Lung (tissue), 12 donors: ENCODE measurements around the gene CSNK1G2. TPM values are rescaled to one million over a fixed set of nuclear protein-coding genes. Genes with fewer than 3 reads are reported as not detected.

Experiments
- ATAC-seq: fragments of 200-7000 bp; cut with Tn5 transposase; one replicate; pipeline ENCODE4 v1.9.1; 2020; ENCODE audit warnings: moderate number of reproducible peaks; ENCODE audit not compliant: insufficient read depth, low FRiP score
- DNase-seq, 3 donors: peaks; one replicate each; pipeline ENCODE4 v3.0.0-alpha.2; 2013 to 2017
- H3K27ac ChIP-seq, 2 donors: one replicate each; pipeline ENCODE4 v1.5.1; 2013; ENCODE audit warnings: mild to moderate bottlenecking in 2 of 2, moderate library complexity in 2 of 2, control low read depth in 1 of 2, inconsistent platforms in 1 of 2, low read depth in 1 of 2, low read length in 1 of 2
- H3K27me3 ChIP-seq, 3 donors: one replicate each; pipeline ENCODE4 v1.5.1; 2013; ENCODE audit warnings: low read length in 2 of 3; ENCODE audit not compliant: control insufficient read depth in 3 of 3, insufficient read depth in 3 of 3
- H3K36me3 ChIP-seq, 4 donors: one replicate each; pipeline ENCODE4 v1.5.1; 2013; ENCODE audit warnings: low read length in 4 of 4, mild to moderate bottlenecking in 1 of 4, moderate library complexity in 1 of 4; ENCODE audit not compliant: control insufficient read depth in 4 of 4, insufficient read depth in 4 of 4
- H3K4me1 ChIP-seq, 5 donors: one replicate each; pipeline ENCODE4 v1.5.1; 2013; ENCODE audit warnings: low read length in 5 of 5, mild to moderate bottlenecking in 2 of 5, moderate library complexity in 1 of 5; ENCODE audit not compliant: control insufficient read depth in 5 of 5, insufficient read depth in 5 of 5
- H3K4me3 ChIP-seq: one replicate; pipeline ENCODE4 v1.5.1; 2013; ENCODE audit warnings: mild to moderate bottlenecking, control low read depth, moderate library complexity
- H3K9ac ChIP-seq, 2 donors: one replicate each; pipeline ENCODE4 v1.5.1; 2013; ENCODE audit warnings: low read length in 2 of 2, control low read depth in 1 of 2; ENCODE audit not compliant: insufficient read depth in 1 of 2
- H3K9me3 ChIP-seq, 4 donors: one replicate each; pipeline ENCODE4 v1.5.1; 2013; ENCODE audit warnings: low read length in 3 of 4, mild to moderate bottlenecking in 1 of 4, moderate library complexity in 1 of 4; ENCODE audit not compliant: control insufficient read depth in 4 of 4, insufficient read depth in 3 of 4
- CTCF ChIP-seq: IDR thresholded peaks from 2 replicates; pipeline ENCODE4 v1.5.1; 2012; ENCODE audit warnings: mild to moderate bottlenecking; ENCODE audit errors: control extremely low read depth, extremely low read depth
- WGBS, 2 donors: extraction: QIAGEN DNeasy Blood & Tissue Kit; methylation state at CpG; one replicate each; pipeline ENCODE4 v1.1.7; 2013; 5-methylcytosine and 5-hydroxymethylcytosine counted together
- polyA plus RNA-seq, 2 donors: library from polyadenylated mRNA; stranded (reverse); fragments of 200-250 nt; gene quantifications; one replicate each; pipeline ENCODE4 v1.2.1, GENCODE V29; 2013
- total RNA-seq, 2 donors: library from RNA; depleted of rRNA in 1 of 2; stranded (reverse); fragments of >200 nt in 1 of 2; gene quantifications; one replicate each; pipeline ENCODE4 v1.2.1, GENCODE V29; 2014 to 2021
- donor health status: control.
- donor health status: control.
- donor health status: Bipolar disorder and iron deficiency.
- donor health status: healthy.
- donor health status: DM: yes; HTN: yes; CAD: no.

CSNK1G2 gene
- total and polyA plus RNA-seq, 4 donors, result 50.0 to 80.2 (median 70.8) TPM

- Histone ChIP-seq H3K4me1 (no peaks in the 10 kb centered on the region), H3K9me3 (no peaks in the 10 kb centered on the region), H3K27me3 (no peaks in the 10 kb centered on the region), H3K27ac (no peak overlapping the region), H3K9ac (no peak overlapping the region), H3K4me3 (no peak overlapping the region), H3K36me3 (peaks cover 0 to 37% (median 10%) of the 10 kb centered on the region in 4 donors)
- 86 to 93% methylated on average over 26 of the region's 26 CpGs for WGBS, 2 donors
- no peak for TF ChIP-seq CTCF
- DNase-seq (no peak), ATAC-seq (no peak)
Measured at GRCh38 chr19:1999856-2000515, 59.0 kb downstream of the CSNK1G2 start.

GRCh38 chr19:2003874-2004273 is 62.9 kb downstream of the CSNK1G2 start:
- WGBS, 2 donors, result 95 to 96% methylated on average over 4 of the region's 4 CpGs
- no peak for DNase-seq
- H3K36me3 ChIP-seq, result peaks cover 0 to 26% (median 3%) of the 10 kb centered on the region in 4 donors
- no peak for ATAC-seq
- H3K4me3 ChIP-seq, result no peak overlapping the region
- no peak overlapping the region for H3K27ac ChIP-seq
- H3K9ac ChIP-seq, result no peak overlapping the region
- no peaks in the 10 kb centered on the region for H3K4me1 ChIP-seq
- TF ChIP-seq CTCF, result no peak
- H3K27me3 ChIP-seq, result no peaks in the 10 kb centered on the region
- H3K9me3 ChIP-seq, result no peaks in the 10 kb centered on the region

DNA sequence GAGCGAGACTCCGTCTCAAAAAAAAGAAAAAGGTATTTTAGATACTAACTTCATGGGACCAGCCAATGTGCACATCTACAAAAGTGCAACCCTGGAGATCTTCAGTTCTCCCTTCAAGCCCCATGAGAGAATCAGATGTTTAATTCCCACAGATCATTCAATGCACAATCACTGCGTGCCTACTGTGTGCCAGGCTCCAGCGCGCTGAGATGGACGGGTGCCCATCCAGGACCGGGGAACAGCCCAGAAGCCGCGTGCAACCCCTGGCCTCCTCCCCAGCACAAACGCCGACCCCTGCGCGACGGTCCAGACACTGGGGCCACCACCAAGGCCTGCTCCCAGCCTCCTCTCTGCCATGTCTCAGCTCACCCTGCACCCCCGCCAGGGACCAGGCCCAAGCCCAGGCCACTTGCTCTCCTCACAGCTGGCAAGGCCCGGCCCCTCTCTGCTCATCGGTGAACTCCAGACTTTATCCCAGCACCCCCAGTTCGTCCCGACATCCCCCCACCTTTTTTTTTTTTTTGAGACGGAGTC is 69.2 kb downstream of the CSNK1G2 start:
- Histone ChIP-seq H3K9me3 (no peaks in the 10 kb centered on the region), H3K27me3 (no peaks in the 10 kb centered on the region), H3K9ac (no peak overlapping the region), H3K27ac (no peak overlapping the region), H3K4me3 (no peak overlapping the region), H3K36me3 (peaks cover 0 to 2% (median under 1%) of the 10 kb centered on the region in 4 donors), H3K4me1 (peaks cover 0 to 5% (median 0%) of the 10 kb centered on the region in 5 donors)
- TF ChIP-seq CTCF, result no peak
- ATAC-seq, result no peak
- 94% methylated on average over 20 of the region's 20 CpGs for WGBS, 2 donors
- DNase-seq, result no peak

- DNase-seq (no peak), ATAC-seq (no peak)
- Histone ChIP-seq H3K27ac (no peak overlapping the region), H3K9ac (no peak overlapping the region), H3K4me3 (no peak overlapping the region), H3K36me3 (peaks cover 0 to 2% (median under 1%) of the 10 kb centered on the region in 4 donors), H3K9me3 (no peaks in the 10 kb centered on the region), H3K27me3 (no peaks in the 10 kb centered on the region), H3K4me1 (peaks cover 0 to 5% (median 0%) of the 10 kb centered on the region in 5 donors)
- no peak for TF ChIP-seq CTCF
- WGBS, 2 donors, result 95% methylated on average over 12 of the region's 12 CpGs
Measured at GRCh38 chr19:2011169-2011568, 70.2 kb downstream of the CSNK1G2 start.
